Spleen (tissue), 7 donors: ENCODE measurements around the gene RAPGEF3.

ENCODE experiments used
- CTCF ChIP-seq, 11 experiments: fragments of 200-600 bp in 7 of 11; fragments of 450-650 bp in 4 of 11; sonication (generic) in 4 of 11; IDR thresholded peaks in 8 of 11; conservative IDR thresholded peaks in 3 of 11; 1 replicate in 7 of 11; 2 replicates in 4 of 11; pipeline versions ENCODE4 v1.4.0 to v1.8.0; 2016 to 2021; ENCODE audit warnings: antibody characterized with exemption in 11 of 11, inconsistent platforms in 4 of 11, mild to moderate bottlenecking in 1 of 11
- POLR2A ChIP-seq, 3 donors: fragments of 450-650 bp; IDR thresholded peaks; one replicate each; pipeline ENCODE4 v1.5.1; 2017; ENCODE audit warnings: antibody characterized with exemption in 3 of 3, mild to moderate bottlenecking in 1 of 3
- POLR2AphosphoS5 ChIP-seq, 3 donors: sonication (generic); formaldehyde crosslinking; IDR thresholded peaks; one replicate each; pipeline ENCODE4 v1.5.1; 2017; ENCODE audit warnings: antibody characterized with exemption in 3 of 3
- donor health status: DM: no; HTN: no; CAD: no; lungs with moderate emphysema.
- donor health status: DM: no; HTN: no; CAD: no.
- donor health status: DM: no; HTN: no; CAD: no.

- TF ChIP-seq CTCF (IDR thresholded peaks at IDR 0.05 in 8 of 11, conservative IDR thresholded peaks at IDR 0.05 in 3 of 11) = no peak
- no peak for TF ChIP-seq POLR2AphosphoS5 (IDR thresholded peaks at IDR 0.05)
- TF ChIP-seq POLR2A (IDR thresholded peaks at IDR 0.05) = no peak
Observed at GRCh38 chr12:47689215-47689614, 69.5 kb downstream of the RAPGEF3 start.
